ENCODE data around the gene RNF38.
"Not testable (repeated sequence)": the region's sequence is repeated elsewhere in the genome, so short reads cannot be mapped to it uniquely, and the experiment has no call there.

- not testable (repeated sequence) for TF ChIP-seq POLR2A, EP300 (IDR thresholded peaks at IDR 0.05)
These were observed 105.1 kb downstream of the RNF38 start for GRCh38 chr9:36294996-36295395.
